Measurements from ENCODE around the gene FNDC3B. TPM values are rescaled to one million over a fixed set of nuclear protein-coding genes. Genes with fewer than 3 reads are reported as not detected.

The FNDC3B gene
- total and polyA plus RNA-seq, 2 of the 8 experiments (the other 6 are each of a cell fraction or from before 2014, with no cell fraction given), result 14.1 to 44.4 TPM

DNA sequence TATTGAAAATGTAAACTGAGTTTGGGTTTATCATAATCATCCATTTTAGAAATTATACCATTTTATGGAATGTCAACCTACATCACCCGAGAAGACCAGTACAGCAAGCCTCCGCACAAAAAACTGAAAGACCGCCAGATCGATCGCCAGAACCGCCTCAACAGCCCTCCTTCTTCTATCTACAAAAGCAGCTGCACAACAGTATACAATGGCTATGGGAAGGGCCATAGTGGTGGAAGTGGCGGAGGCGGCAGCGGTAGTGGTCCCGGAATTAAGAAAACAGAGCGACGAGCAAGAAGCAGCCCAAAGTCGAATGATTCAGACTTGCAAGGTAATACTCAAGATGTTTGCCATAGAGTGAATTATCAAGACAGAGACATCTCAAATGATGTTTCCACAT, 211.8 kb downstream of the FNDC3B start:
- Histone ChIP-seq H2AK5ac (ENCODE audit: low read depth, low read length) (no peak overlapping the region), H2BK5ac (ENCODE audit: low read depth, low read length) (no peak overlapping the region), H4K5ac (ENCODE audit: insufficient read length, low read depth, low read length) (no peak overlapping the region), H3K79me1 (ENCODE audit: low read depth, low read length) (no peaks in the 10 kb centered on the region), H4K20me1 (replicated peaks in 1 of 2; ENCODE audit: control insufficient read depth in 1 of 2, insufficient read depth in 2 of 2, low read length in 2 of 2) (no peaks in the 10 kb centered on the region), H4K91ac (replicated peaks; ENCODE audit: insufficient read length, low read length) (no peak overlapping the region), H3K14ac (ENCODE audit: insufficient read length) (no peak overlapping the region), H3K18ac (ENCODE audit: extremely low read depth, low read length) (no peak overlapping the region), H2AFZ (ENCODE audit: low read length) (no peak overlapping the region), H2BK12ac (ENCODE audit: low read depth, low read length) (no peak overlapping the region), H3K23me2 (ENCODE audit: low read depth, low read length) (no peaks in the 10 kb centered on the region), H3K36me3 (ENCODE audit: control insufficient read depth in 2 of 4, insufficient read depth in 4 of 4, low read length in 3 of 4) (peaks cover 0 to 10% (median 2%) of the 10 kb centered on the region in 4 experiments; a peak in 2 of 8 replicates), H3K4me2 (ENCODE audit: insufficient read depth in 1 of 2, low read depth in 2 of 2, low read length in 2 of 2) (no peak overlapping the region), H3K4me3 (ENCODE audit: extremely low read depth in 1 of 4, insufficient read depth in 2 of 4, low read depth in 3 of 4, low read length in 4 of 4) (no peak overlapping the region), H3K23ac (ENCODE audit: insufficient read length) (no peak overlapping the region), H3K4ac (replicated peaks; ENCODE audit: insufficient read length, low read depth, low read length) (no peak overlapping the region), H2BK15ac (ENCODE audit: low read length) (no peak overlapping the region), H3K79me2 (ENCODE audit: control insufficient read depth in 1 of 2, insufficient read depth in 2 of 2, low read length in 2 of 2) (no peaks in the 10 kb centered on the region; a peak in 1 of 4 replicates), H3K9me3 (ENCODE audit: insufficient read depth in 2 of 2, low read depth in 1 of 2, low read length in 1 of 2) (no peaks in the 10 kb centered on the region), H2BK120ac (replicated peaks; ENCODE audit: low read depth, low read length) (no peak overlapping the region), H3K27me3 (replicated peaks in 1 of 4; ENCODE audit: control insufficient read depth in 3 of 4, extremely low read depth in 1 of 4, insufficient read depth in 3 of 4, low read length in 3 of 4) (no peaks in the 10 kb centered on the region), H3K9ac (replicated peaks in 1 of 4; ENCODE audit: extremely low read depth in 1 of 4, low read depth in 3 of 4, low read length in 3 of 4) (no peak overlapping the region), H2BK20ac (ENCODE audit: low read length) (no peak overlapping the region), H3K4me1 (replicated peaks in 1 of 4; ENCODE audit: control insufficient read depth in 3 of 4, insufficient read depth in 4 of 4, low read length in 3 of 4) (peaks cover 0 to 10% (median 3%) of the 10 kb centered on the region in 4 experiments; a peak in 3 of 7 replicates), H4K8ac (ENCODE audit: extremely low read depth, insufficient read depth, low read length) (no peak overlapping the region; the same call in 1 of the 2 replicates), H3K27ac (ENCODE audit: low read depth, low read length) (no peak overlapping the region), H3K56ac (replicated peaks; ENCODE audit: insufficient read length, low read depth, low read length) (no peak overlapping the region)
- WGBS, 2 experiments (ENCODE audit: extremely low coverage in 1 of 2, insufficient coverage in 1 of 2, insufficient read length in 1 of 2, insufficient replicate concordance in 2 of 2, low coverage in 1 of 2, low lambda C conversion rate in 2 of 2, missing lambda C conversion rate in 1 of 2), result 96% methylated on average over 13 of the region's 13 CpGs; no CpG with 5 or more reads in 1 of the 2 experiments
- no peak for FAIRE-seq
- CTCF ChIA-PET (ENCODE audit: partially characterized antibody), result no interaction called here
- POLR2A ChIA-PET (ENCODE audit: partially characterized antibody), result no interaction called here
- no peak for DNase-seq (ENCODE audit: low read depth in 1 of 2, low spot score in 2 of 2)
- TF ChIP-seq, protein P1, sequence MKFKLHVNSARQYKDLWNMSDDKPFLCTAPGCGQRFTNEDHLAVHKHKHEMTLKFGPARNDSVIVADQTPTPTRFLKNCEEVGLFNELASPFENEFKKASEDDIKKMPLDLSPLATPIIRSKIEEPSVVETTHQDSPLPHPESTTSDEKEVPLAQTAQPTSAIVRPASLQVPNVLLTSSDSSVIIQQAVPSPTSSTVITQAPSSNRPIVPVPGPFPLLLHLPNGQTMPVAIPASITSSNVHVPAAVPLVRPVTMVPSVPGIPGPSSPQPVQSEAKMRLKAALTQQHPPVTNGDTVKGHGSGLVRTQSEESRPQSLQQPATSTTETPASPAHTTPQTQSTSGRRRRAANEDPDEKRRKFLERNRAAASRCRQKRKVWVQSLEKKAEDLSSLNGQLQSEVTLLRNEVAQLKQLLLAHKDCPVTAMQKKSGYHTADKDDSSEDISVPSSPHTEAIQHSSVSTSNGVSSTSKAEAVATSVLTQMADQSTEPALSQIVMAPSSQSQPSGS (IDR thresholded peaks at IDR 0.05; ENCODE audit: low read length), result no peak
- no peak for TF ChIP-seq TBP (IDR thresholded peaks at IDR 0.05; ENCODE audit: low read depth, low read length)
- no peak for TF ChIP-seq RFX5 (IDR thresholded peaks at IDR 0.05; ENCODE audit: borderline replicate concordance, low read depth, low read length)
- TF ChIP-seq CEBPB (IDR thresholded peaks at IDR 0.05; ENCODE audit: low read depth, low read length), result no peak
- TF ChIP-seq FOSL1 (IDR thresholded peaks at IDR 0.05; ENCODE audit: insufficient read depth, low read depth, low read length), result no peak
- no peak for TF ChIP-seq NRF1 (IDR thresholded peaks at IDR 0.05; ENCODE audit: low read depth, low read length)
- no peak for TF ChIP-seq HDAC2 (IDR thresholded peaks at IDR 0.05; ENCODE audit: borderline replicate concordance in 1 of 2, low read depth in 2 of 2, low read length in 2 of 2)
- no peak for TF ChIP-seq TAF7 (optimal IDR thresholded peaks at IDR 0.05; ENCODE audit: borderline replicate concordance, low read depth, low read length)
- TF ChIP-seq, protein P2, sequence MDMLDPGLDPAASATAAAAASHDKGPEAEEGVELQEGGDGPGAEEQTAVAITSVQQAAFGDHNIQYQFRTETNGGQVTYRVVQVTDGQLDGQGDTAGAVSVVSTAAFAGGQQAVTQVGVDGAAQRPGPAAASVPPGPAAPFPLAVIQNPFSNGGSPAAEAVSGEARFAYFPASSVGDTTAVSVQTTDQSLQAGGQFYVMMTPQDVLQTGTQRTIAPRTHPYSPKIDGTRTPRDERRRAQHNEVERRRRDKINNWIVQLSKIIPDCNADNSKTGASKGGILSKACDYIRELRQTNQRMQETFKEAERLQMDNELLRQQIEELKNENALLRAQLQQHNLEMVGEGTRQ (IDR thresholded peaks at IDR 0.05; ENCODE audit: low read length), result no peak
- TF ChIP-seq BCL11A (IDR thresholded peaks at IDR 0.05; ENCODE audit: low read depth in 2 of 2, low read length in 2 of 2), result no peak
- no peak for TF ChIP-seq ZNF274 (IDR thresholded peaks at IDR 0.05; ENCODE audit: borderline replicate concordance, extremely low read depth, low read length)
